ENCODE results near the gene CHSY3.

The CHSY3 gene

DNA sequence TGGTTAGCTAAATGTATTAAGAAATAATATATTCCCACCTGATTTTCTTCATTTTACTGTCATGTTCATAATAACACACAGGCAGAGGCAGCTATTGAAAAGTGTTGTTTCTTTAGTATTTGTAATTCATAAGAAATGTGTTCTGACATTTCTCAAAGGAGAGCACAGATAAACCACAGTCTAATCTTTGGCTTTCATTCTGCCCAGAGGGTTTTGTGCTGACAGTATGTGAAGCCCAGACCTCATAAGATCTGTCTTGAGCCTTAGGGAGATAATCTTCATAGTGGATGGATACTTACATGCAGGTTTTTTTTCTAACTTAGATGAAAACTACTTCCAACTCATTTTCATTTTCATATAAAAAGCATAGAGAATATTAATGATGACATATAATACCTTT is 206.1 kb downstream of the CHSY3 start:
- H2BK120ac ChIP-seq (ENCODE audit: insufficient read depth, low read length, poor library complexity): no peak overlapping the region
- no peak overlapping the region for H4K12ac ChIP-seq (ENCODE audit: low read depth, low read length)
- no peak overlapping the region for H3K27ac ChIP-seq (ENCODE audit: low read depth, low read length)
- H3K4me1 ChIP-seq (ENCODE audit: control insufficient read depth in 1 of 2, insufficient read depth in 2 of 2, low read length in 2 of 2): no peaks in the 10 kb centered on the region
- no peaks in the 10 kb centered on the region for H3K9me3 ChIP-seq (ENCODE audit: insufficient read depth, low read depth, low read length)
- H3K23ac ChIP-seq (ENCODE audit: low read length): no peak overlapping the region
- DNase-seq: peak in 1 of 2 donors; percentile 40
- H2AFZ ChIP-seq (ENCODE audit: insufficient read depth, low read length, poor library complexity): no peak overlapping the region
- no peaks in the 10 kb centered on the region for H3K27me3 ChIP-seq (ENCODE audit: insufficient read depth, low read length)
- H4K8ac ChIP-seq (ENCODE audit: low read depth, low read length): no peak overlapping the region
- no peak overlapping the region for H2BK12ac ChIP-seq (ENCODE audit: low read length)
- H3K18ac ChIP-seq (ENCODE audit: low read length): no peak overlapping the region
- no peaks in the 10 kb centered on the region for H3K79me1 ChIP-seq (ENCODE audit: low read length)
- H2BK5ac ChIP-seq (ENCODE audit: low read depth, low read length, poor library complexity): no peak overlapping the region
- H3K4me3 ChIP-seq (ENCODE audit: low read depth, low read length): no peak overlapping the region
- H3K36me3 ChIP-seq (ENCODE audit: control insufficient read depth in 1 of 2, insufficient read depth in 2 of 2, low read length in 2 of 2): no peaks in the 10 kb centered on the region
- H2AK5ac ChIP-seq (ENCODE audit: low read length): no peak overlapping the region
- H3K14ac ChIP-seq (ENCODE audit: low read length): no peak overlapping the region
- no peak overlapping the region for H3K4me2 ChIP-seq (ENCODE audit: low read length)
- H3K9ac ChIP-seq (ENCODE audit: low read length): no peak overlapping the region
- H3K4ac ChIP-seq (ENCODE audit: low read depth, low read length): no peak overlapping the region
- H4K91ac ChIP-seq (ENCODE audit: low read depth, low read length): no peak overlapping the region
- no peaks in the 10 kb centered on the region for H3K79me2 ChIP-seq (ENCODE audit: control insufficient read depth, insufficient read depth, low read length, poor library complexity)

DNA sequence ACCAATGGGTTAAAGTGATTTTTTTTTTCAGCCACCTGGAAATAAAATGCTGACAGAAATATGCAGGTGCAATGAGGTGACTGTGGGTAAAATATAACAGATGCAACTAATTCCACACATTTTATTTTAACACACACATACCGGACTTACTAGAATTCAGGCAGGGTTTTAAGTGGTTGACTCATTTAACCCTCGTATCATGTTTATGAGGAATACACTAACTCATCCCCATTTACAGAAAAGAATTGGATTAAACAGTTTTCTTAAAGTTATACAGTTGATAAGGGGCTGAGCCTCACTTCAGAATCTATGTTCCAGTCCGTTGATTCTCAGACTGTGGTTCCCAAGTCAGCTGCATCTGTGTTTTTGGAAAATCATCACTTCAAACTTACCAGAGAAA is 207.5 kb downstream of the CHSY3 start:
- Histone ChIP-seq H2AFZ (ENCODE audit: insufficient read depth, low read length, poor library complexity) (no peak overlapping the region), H3K27ac (ENCODE audit: low read depth, low read length) (no peak overlapping the region), H3K9me3 (ENCODE audit: insufficient read depth, low read depth, low read length) (no peaks in the 10 kb centered on the region), H3K79me2 (ENCODE audit: control insufficient read depth, insufficient read depth, low read length, poor library complexity) (no peaks in the 10 kb centered on the region), H3K36me3 (ENCODE audit: control insufficient read depth in 1 of 2, insufficient read depth in 2 of 2, low read length in 2 of 2) (no peaks in the 10 kb centered on the region), H3K18ac (ENCODE audit: low read length) (no peak overlapping the region), H3K4me3 (ENCODE audit: low read depth, low read length) (no peak overlapping the region), H3K4me2 (ENCODE audit: low read length) (no peak overlapping the region), H4K8ac (ENCODE audit: low read depth, low read length) (no peak overlapping the region), H2BK120ac (ENCODE audit: insufficient read depth, low read length, poor library complexity) (no peak overlapping the region), H2BK12ac (ENCODE audit: low read length) (no peak overlapping the region), H4K91ac (ENCODE audit: low read depth, low read length) (no peak overlapping the region), H2BK5ac (ENCODE audit: low read depth, low read length, poor library complexity) (no peak overlapping the region), H3K4ac (ENCODE audit: low read depth, low read length) (no peak overlapping the region), H4K12ac (ENCODE audit: low read depth, low read length) (no peak overlapping the region), H3K23ac (ENCODE audit: low read length) (no peak overlapping the region), H3K79me1 (ENCODE audit: low read length) (no peaks in the 10 kb centered on the region), H2AK5ac (ENCODE audit: low read length) (no peak overlapping the region), H3K4me1 (ENCODE audit: control insufficient read depth in 1 of 2, insufficient read depth in 2 of 2, low read length in 2 of 2) (no peaks in the 10 kb centered on the region), H3K14ac (ENCODE audit: low read length) (no peak overlapping the region), H3K9ac (ENCODE audit: low read length) (no peak overlapping the region), H3K27me3 (ENCODE audit: insufficient read depth, low read length) (no peaks in the 10 kb centered on the region)
- no peak for DNase-seq
- WGBS (ENCODE audit: extremely low coverage, insufficient coverage, insufficient read length): no CpG with 5 or more reads among the region's 3 CpGs

DNA sequence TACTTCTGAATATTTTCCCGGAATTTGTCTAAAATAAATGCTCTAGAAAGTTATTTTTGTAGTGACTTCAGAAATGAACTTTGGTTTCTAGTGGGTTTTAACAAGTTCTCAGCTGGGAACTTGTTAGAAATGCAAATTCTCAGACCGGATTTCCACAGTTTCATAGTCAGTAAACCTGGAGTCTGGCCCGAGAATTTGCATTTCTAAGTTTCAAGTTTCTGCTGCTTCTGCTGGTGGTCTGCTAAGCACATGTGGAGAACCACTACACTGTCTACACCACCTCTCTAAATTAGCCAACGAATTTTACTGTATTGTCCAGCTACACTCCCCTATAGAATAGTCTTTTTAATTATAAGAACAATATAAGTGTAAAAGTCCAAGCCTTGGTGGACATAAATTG is 208.0 kb downstream of the CHSY3 start:
- Histone ChIP-seq H2AFZ (ENCODE audit: insufficient read depth, low read length, poor library complexity) (no peak overlapping the region), H3K23ac (ENCODE audit: low read length) (no peak overlapping the region), H3K79me1 (ENCODE audit: low read length) (no peaks in the 10 kb centered on the region), H3K27me3 (ENCODE audit: insufficient read depth, low read length) (no peaks in the 10 kb centered on the region), H4K91ac (ENCODE audit: low read depth, low read length) (no peak overlapping the region), H3K79me2 (ENCODE audit: control insufficient read depth, insufficient read depth, low read length, poor library complexity) (no peaks in the 10 kb centered on the region), H3K9me3 (ENCODE audit: insufficient read depth, low read depth, low read length) (no peaks in the 10 kb centered on the region), H3K4me2 (ENCODE audit: low read length) (no peak overlapping the region), H3K4me1 (ENCODE audit: control insufficient read depth in 1 of 2, insufficient read depth in 2 of 2, low read length in 2 of 2) (no peaks in the 10 kb centered on the region), H3K36me3 (ENCODE audit: control insufficient read depth in 1 of 2, insufficient read depth in 2 of 2, low read length in 2 of 2) (no peaks in the 10 kb centered on the region), H3K18ac (ENCODE audit: low read length) (no peak overlapping the region), H3K4ac (ENCODE audit: low read depth, low read length) (no peak overlapping the region), H2BK5ac (ENCODE audit: low read depth, low read length, poor library complexity) (no peak overlapping the region), H4K8ac (ENCODE audit: low read depth, low read length) (no peak overlapping the region), H2AK5ac (ENCODE audit: low read length) (no peak overlapping the region), H3K4me3 (ENCODE audit: low read depth, low read length) (no peak overlapping the region), H3K27ac (ENCODE audit: low read depth, low read length) (no peak overlapping the region), H2BK120ac (ENCODE audit: insufficient read depth, low read length, poor library complexity) (no peak overlapping the region), H3K9ac (ENCODE audit: low read length) (no peak overlapping the region), H3K14ac (ENCODE audit: low read length) (no peak overlapping the region), H2BK12ac (ENCODE audit: low read length) (no peak overlapping the region), H4K12ac (ENCODE audit: low read depth, low read length) (no peak overlapping the region)
- no peak for DNase-seq
- WGBS (ENCODE audit: extremely low coverage, insufficient coverage, insufficient read length): no CpG with 5 or more reads among the region's 4 CpGs

DNA sequence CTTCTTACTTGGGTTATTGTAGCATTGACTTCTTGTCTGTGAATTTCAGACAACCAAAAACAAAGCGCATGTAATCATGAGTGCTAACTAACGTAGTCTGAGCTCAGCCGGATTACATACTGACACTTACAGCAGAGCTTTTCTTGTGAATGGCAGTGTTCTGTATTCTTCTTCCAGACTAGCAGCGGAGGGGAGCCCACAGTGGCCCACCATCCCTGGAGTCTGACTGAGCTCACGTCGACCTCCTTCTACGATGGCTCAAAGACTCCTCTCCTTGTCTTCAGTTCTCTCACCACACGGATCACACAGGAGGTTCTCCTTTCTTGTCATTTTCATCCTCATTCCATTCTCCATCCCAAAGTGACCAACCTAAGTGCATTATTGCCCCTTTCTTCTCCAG is 211.4 kb downstream of the CHSY3 start:
- Histone ChIP-seq H3K4ac (ENCODE audit: low read depth, low read length) (no peak overlapping the region), H3K4me3 (ENCODE audit: low read depth, low read length) (no peak overlapping the region), H2BK120ac (ENCODE audit: insufficient read depth, low read length, poor library complexity) (no peak overlapping the region), H3K9ac (ENCODE audit: low read length) (no peak overlapping the region), H4K12ac (ENCODE audit: low read depth, low read length) (no peak overlapping the region), H3K27ac (ENCODE audit: low read depth, low read length) (no peak overlapping the region), H2BK12ac (ENCODE audit: low read length) (no peak overlapping the region), H3K9me3 (ENCODE audit: insufficient read depth, low read depth, low read length) (no peaks in the 10 kb centered on the region), H2AK5ac (ENCODE audit: low read length) (no peak overlapping the region), H3K36me3 (ENCODE audit: control insufficient read depth in 1 of 2, insufficient read depth in 2 of 2, low read length in 2 of 2) (no peaks in the 10 kb centered on the region), H4K91ac (ENCODE audit: low read depth, low read length) (no peak overlapping the region), H3K18ac (ENCODE audit: low read length) (no peak overlapping the region), H3K79me2 (ENCODE audit: control insufficient read depth, insufficient read depth, low read length, poor library complexity) (no peaks in the 10 kb centered on the region), H3K4me1 (ENCODE audit: control insufficient read depth in 1 of 2, insufficient read depth in 2 of 2, low read length in 2 of 2) (no peaks in the 10 kb centered on the region), H3K23ac (ENCODE audit: low read length) (no peak overlapping the region), H3K27me3 (ENCODE audit: insufficient read depth, low read length) (no peaks in the 10 kb centered on the region), H3K79me1 (ENCODE audit: low read length) (no peaks in the 10 kb centered on the region), H3K4me2 (ENCODE audit: low read length) (no peak overlapping the region), H2BK5ac (ENCODE audit: low read depth, low read length, poor library complexity) (no peak overlapping the region), H4K8ac (ENCODE audit: low read depth, low read length) (no peak overlapping the region), H2AFZ (ENCODE audit: insufficient read depth, low read length, poor library complexity) (no peak overlapping the region), H3K14ac (ENCODE audit: low read length) (no peak overlapping the region)
- no CpG with 5 or more reads among the region's 8 CpGs for WGBS (ENCODE audit: extremely low coverage, insufficient coverage, insufficient read length)
- DNase-seq: no peak

DNA sequence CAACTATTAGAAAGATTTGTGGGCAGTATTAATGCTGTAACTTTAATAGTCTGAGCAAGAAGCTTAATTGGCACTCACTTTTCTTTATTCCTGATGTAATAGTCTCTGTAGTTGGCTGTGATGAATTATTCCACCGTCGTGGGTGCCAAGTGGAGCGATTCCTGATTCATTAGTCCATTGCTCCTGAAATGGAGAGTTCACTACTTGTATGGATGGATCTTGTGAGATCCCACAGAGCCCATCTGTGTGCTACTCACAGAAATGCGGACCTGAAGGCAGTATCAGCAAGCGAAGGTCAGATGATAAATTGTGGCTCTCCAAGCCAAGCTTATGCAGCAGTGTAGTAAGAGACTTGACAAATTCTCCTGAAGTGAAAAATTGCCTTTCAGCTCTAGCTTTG is 212.2 kb downstream of the CHSY3 start:
- no peak overlapping the region for H3K18ac ChIP-seq (ENCODE audit: low read length)
- no peak overlapping the region for H4K91ac ChIP-seq (ENCODE audit: low read depth, low read length)
- no peaks in the 10 kb centered on the region for H3K9me3 ChIP-seq (ENCODE audit: insufficient read depth, low read depth, low read length)
- H4K12ac ChIP-seq (ENCODE audit: low read depth, low read length): no peak overlapping the region
- no peaks in the 10 kb centered on the region for H3K79me2 ChIP-seq (ENCODE audit: control insufficient read depth, insufficient read depth, low read length, poor library complexity)
- no peak overlapping the region for H3K23ac ChIP-seq (ENCODE audit: low read length)
- no peaks in the 10 kb centered on the region for H3K36me3 ChIP-seq (ENCODE audit: control insufficient read depth in 1 of 2, insufficient read depth in 2 of 2, low read length in 2 of 2)
- no peak overlapping the region for H2BK5ac ChIP-seq (ENCODE audit: low read depth, low read length, poor library complexity)
- no peak overlapping the region for H2AFZ ChIP-seq (ENCODE audit: insufficient read depth, low read length, poor library complexity)
- H3K4me3 ChIP-seq (ENCODE audit: low read depth, low read length): no peak overlapping the region
- no peak overlapping the region for H3K4ac ChIP-seq (ENCODE audit: low read depth, low read length)
- no CpG with 5 or more reads among the region's 5 CpGs for WGBS (ENCODE audit: extremely low coverage, insufficient coverage, insufficient read length)
- no peak overlapping the region for H3K14ac ChIP-seq (ENCODE audit: low read length)
- H3K4me1 ChIP-seq (ENCODE audit: control insufficient read depth in 1 of 2, insufficient read depth in 2 of 2, low read length in 2 of 2): no peaks in the 10 kb centered on the region
- H2AK5ac ChIP-seq (ENCODE audit: low read length): no peak overlapping the region
- no peak overlapping the region for H3K9ac ChIP-seq (ENCODE audit: low read length)
- no peak overlapping the region for H2BK12ac ChIP-seq (ENCODE audit: low read length)
- H2BK120ac ChIP-seq (ENCODE audit: insufficient read depth, low read length, poor library complexity): no peak overlapping the region
- DNase-seq: no peak
- no peak overlapping the region for H3K27ac ChIP-seq (ENCODE audit: low read depth, low read length)
- no peaks in the 10 kb centered on the region for H3K27me3 ChIP-seq (ENCODE audit: insufficient read depth, low read length)
- H3K79me1 ChIP-seq (ENCODE audit: low read length): no peaks in the 10 kb centered on the region
- H3K4me2 ChIP-seq (ENCODE audit: low read length): no peak overlapping the region
- no peak overlapping the region for H4K8ac ChIP-seq (ENCODE audit: low read depth, low read length)
